SK-N-SH treated with all-trans-retinoic acid at 6 μM for 48 hours (cell line): Measurements from ENCODE around the gene SNX27.
A peak's percentile ranks its signal among the peaks of the same experiment; 100 is the strongest.

Experiments
- ATAC-seq: fragments of 200-7000 bp; cut with Tn5 transposase; 3 replicates; pipeline ENCODE4 v1.9.1; 2020; ENCODE audit warnings: mild to moderate bottlenecking, moderate library complexity
- CREB5 ChIP-seq: fragments of 250-450 bp; sonication (Bioruptor Pico); IDR thresholded peaks from 2 replicates; pipeline ENCODE4 v1.5.1; 2020; ENCODE audit warnings: low read depth, mild to moderate bottlenecking, moderate library complexity
- CSDC2 ChIP-seq: fragments of 250-450 bp; sonication (Bioruptor Pico); IDR thresholded peaks from 2 replicates; pipeline ENCODE4 v1.5.0; 2020; ENCODE audit warnings: mild to moderate bottlenecking, moderate library complexity
- GLIS3 ChIP-seq: fragments of 250-450 bp; sonication (Bioruptor Pico); IDR thresholded peaks from 2 replicates; pipeline ENCODE4 v1.5.0; 2020; ENCODE audit warnings: mild to moderate bottlenecking, moderate library complexity
- ISL1 ChIP-seq: fragments of 250-450 bp; sonication (Bioruptor Pico); IDR thresholded peaks from 2 replicates; pipeline ENCODE4 v2.1.2; 2022; ENCODE audit warnings: mild to moderate bottlenecking, moderate library complexity
- OSR1 ChIP-seq: fragments of 250-450 bp; sonication (Bioruptor Pico); IDR thresholded peaks from 2 replicates; pipeline ENCODE4 v1.8.0; 2022; ENCODE audit warnings: moderate library complexity, mild to moderate bottlenecking, inconsistent platforms
- PATZ1 ChIP-seq: fragments of 250-450 bp; sonication (Bioruptor Pico); IDR thresholded peaks from 2 replicates; pipeline ENCODE4 v1.8.0; 2020; ENCODE audit warnings: mild to moderate bottlenecking, moderate library complexity, borderline replicate concordance
- PPARA ChIP-seq: fragments of 250-450 bp; sonication (Bioruptor Pico); IDR thresholded peaks from 2 replicates; pipeline ENCODE4 v1.5.0; 2020; ENCODE audit warnings: mild to moderate bottlenecking, borderline replicate concordance
- RARB ChIP-seq: fragments of 250-450 bp; sonication (Bioruptor Pico); IDR thresholded peaks from 2 replicates; pipeline ENCODE4 v1.8.0; 2021; ENCODE audit warnings: mild to moderate bottlenecking, moderate library complexity
- SNAI2 ChIP-seq: fragments of 250-450 bp; sonication (Bioruptor Pico); IDR thresholded peaks from 2 replicates; pipeline ENCODE4 v1.5.0; 2020; ENCODE audit warnings: mild to moderate bottlenecking, moderate library complexity
- TCF4 ChIP-seq: fragments of 250-450 bp; sonication (Bioruptor Pico); IDR thresholded peaks from 2 replicates; pipeline ENCODE4 v1.8.0; 2021; ENCODE audit warnings: mild to moderate bottlenecking, moderate library complexity, borderline replicate concordance
- TOX ChIP-seq: fragments of 250-450 bp; sonication (Bioruptor Pico); IDR thresholded peaks from 2 replicates; pipeline ENCODE4 v1.8.0; 2021; ENCODE audit warnings: mild to moderate bottlenecking, moderate library complexity, borderline replicate concordance
- TSHZ2 ChIP-seq: fragments of 250-450 bp; sonication (Bioruptor Pico); IDR thresholded peaks from 2 replicates; pipeline ENCODE4 v1.5.0; 2020; ENCODE audit warnings: mild to moderate bottlenecking, moderate library complexity
- ZFP30 ChIP-seq: fragments of 450-650 bp; formaldehyde crosslinking; IDR thresholded peaks from 2 replicates; pipeline ENCODE4 v1.5.0; 2022; ENCODE audit warnings: mild to moderate bottlenecking, moderate library complexity
- ZNF565 ChIP-seq: fragments of 450-650 bp; formaldehyde crosslinking; conservative IDR thresholded peaks from 2 replicates; pipeline ENCODE4 v1.5.0; 2020; ENCODE audit warnings: low read depth, mild to moderate bottlenecking, moderate library complexity
- ZNF70 ChIP-seq: fragments of 450-650 bp; formaldehyde crosslinking; IDR thresholded peaks from 2 replicates; pipeline ENCODE4 v1.5.0; 2020; ENCODE audit warnings: mild to moderate bottlenecking, moderate library complexity
- ZNF8 ChIP-seq: fragments of 450-650 bp; formaldehyde crosslinking; IDR thresholded peaks from 2 replicates; pipeline ENCODE4 v1.5.0; 2020; ENCODE audit warnings: mild to moderate bottlenecking, moderate library complexity

SNX27 gene

GRCh38 chr1:151702936-151703335 lies 91.1 kb downstream of the SNX27 start:
- TF ChIP-seq ZNF565 (CRISPR knock-in tag) (no peak), TSHZ2 (CRISPR knock-in tag) (no peak), ZNF8 (CRISPR knock-in tag) (no peak), SNAI2 (no peak), PATZ1 (no peak), ZNF70 (no peak), PPARA (CRISPR knock-in tag) (no peak)
- TF ChIP-seq, all 23 proteins: peak for 0
- ATAC-seq = 0 out of 3 replicates have a peak, but pooled peaks have one; percentile 7

- ATAC-seq = no peak
- TF ChIP-seq ISL1 (CRISPR knock-in tag) (no peak), TOX (CRISPR knock-in tag) (no peak), CREB5 (CRISPR knock-in tag) (no peak), TSHZ2 (CRISPR knock-in tag) (no peak), ZFP30 (CRISPR knock-in tag) (no peak), GLIS3 (CRISPR knock-in tag) (no peak), TCF4 (no peak)
Measured at GRCh38 chr1:151703813-151704212, 92.0 kb downstream of the SNX27 start.

GRCh38 chr1:151704246-151704645 lies 92.4 kb downstream of the SNX27 start:
- no peak for TF ChIP-seq PATZ1
- TF ChIP-seq ISL1 (CRISPR knock-in tag) = no peak
- TF ChIP-seq RARB (CRISPR knock-in tag) = no peak
- ATAC-seq = no peak

GRCh38 chr1:151705146-151705545 lies 93.3 kb downstream of the SNX27 start:
- no peak for ATAC-seq
- no peak for TF ChIP-seq CSDC2 (CRISPR knock-in tag)
- TF ChIP-seq OSR1 (CRISPR knock-in tag) = no peak
